K562 (cell line): ENCODE data around the gene SUB1. TPM values are rescaled to one million over a fixed set of nuclear protein-coding genes. Genes with fewer than 3 reads are reported as not detected.
"Not testable (repeated sequence)": the region's sequence is repeated elsewhere in the genome, so short reads cannot be mapped to it uniquely, and the experiment has no call there.

Experiments used
- ATAC-seq: fragments of 200-7000 bp; cut with Tn5 transposase; 3 replicates; pipeline ENCODE4 v1.9.1; 2020; ENCODE audit warnings: moderate library complexity
- BruUV-seq: library from RNA; stranded (reverse); fragments of 400-500 nt; replicated peaks from 2 replicates; lab custom pipeline; 2021; lab: Mats Ljungman, UMichigan
- CTCF ChIA-PET: fragments of 300-600 bp; formaldehyde crosslinking; extraction: SDS; loops from one replicate; lab custom pipeline; 2021; ENCODE audit warnings: low intra/inter-chr PET ratio; lab: Yijun Ruan, JAX
- POLR2A ChIA-PET: fragments of 300-600, 350-650 bp; sonication (Branson Sonifier 250); formaldehyde crosslinking; extraction: SDS; loops from one replicate; lab custom pipeline; 2021; ENCODE audit warnings: antibody characterized with exemption, inconsistent platforms; lab: Yijun Ruan, JAX
- DNase-seq, 4 experiments: peaks; one replicate each; pipeline versions ENCODE4 v3.0.0 to v3.0.0-alpha.2; 2011 to 2018; ENCODE audit warnings: low spot score in 3 of 4, mixed read lengths in 3 of 4; ENCODE audit errors: extremely low read depth in 1 of 4
- FAIRE-seq: peaks from 2 replicates; lab custom pipeline; 2011; peaks lifted over from hg19 to GRCh38; lab: Jason Lieb, UNC
- H2AFZ ChIP-seq: 2 replicates; pipeline ENCODE4 v1.6.0; 2011; ENCODE audit warnings: low read depth, low read length, control low read depth, inconsistent platforms
- H3K27ac ChIP-seq: fragments of 200-600 bp; 3 replicates; pipeline ENCODE4 v1.8.0; 2011; ENCODE audit warnings: low read depth, mild to moderate bottlenecking, control low read depth, inconsistent platforms, low read length, moderate library complexity, mixed read lengths; ENCODE audit errors: extremely low read depth
- H3K27me3 ChIP-seq, 2 experiments: fragments of 300-600 bp in 1 of 2; 2 replicates in 1 of 2; 3 replicates in 1 of 2; pipeline versions ENCODE4 v1.6.0 to v1.8.0; 2011; ENCODE audit warnings: inconsistent platforms in 2 of 2, low read length in 2 of 2, mild to moderate bottlenecking in 1 of 2, mixed read lengths in 1 of 2, moderate library complexity in 1 of 2; ENCODE audit not compliant: control insufficient read depth in 2 of 2, insufficient read depth in 2 of 2
- H3K36me3 ChIP-seq: fragments of 300-600 bp; 3 replicates; pipeline ENCODE4 v1.8.0; 2011; ENCODE audit warnings: mild to moderate bottlenecking, low read length, inconsistent platforms; ENCODE audit not compliant: control insufficient read depth, insufficient read depth
- H3K4me1 ChIP-seq, 2 experiments: fragments of 200-600 bp in 1 of 2; replicated peaks in 1 of 2; 2 replicates in 1 of 2; 3 replicates in 1 of 2; pipeline versions ENCODE4 v1.5.1 to v1.8.0; 2011; ENCODE audit warnings: inconsistent platforms in 2 of 2, low read length in 2 of 2, mild to moderate bottlenecking in 1 of 2, mixed read lengths in 1 of 2, moderate library complexity in 1 of 2; ENCODE audit not compliant: control insufficient read depth in 2 of 2, insufficient read depth in 2 of 2
- H3K4me2 ChIP-seq: 2 replicates; pipeline ENCODE4 v1.6.1; 2011; ENCODE audit warnings: low read length, control low read depth, inconsistent platforms, mixed read lengths; ENCODE audit not compliant: insufficient read depth
- H3K4me3 ChIP-seq: fragments of 200-600 bp; sonication (generic), shearing (Covaris generic); 2 replicates; pipeline ENCODE4 v1.5.1; 2016; ENCODE audit warnings: control low read depth, inconsistent platforms
- H3K79me2 ChIP-seq: fragments of 200-600 bp; 3 replicates; pipeline ENCODE4 v1.8.0; 2011; ENCODE audit warnings: low read length, inconsistent platforms; ENCODE audit not compliant: control insufficient read depth, insufficient read depth
- H3K9ac ChIP-seq, 2 experiments: 2 replicates each; pipeline versions ENCODE4 v1.6.0 to v1.6.1; 2011; ENCODE audit warnings: low read depth in 2 of 2, low read length in 2 of 2, control low read depth in 1 of 2, inconsistent platforms in 1 of 2, mild to moderate bottlenecking in 1 of 2, mixed read lengths in 1 of 2; ENCODE audit not compliant: insufficient read depth in 1 of 2
- H3K9me1 ChIP-seq: one replicate; pipeline ENCODE4 v1.6.0; 2011; ENCODE audit warnings: inconsistent platforms, mild to moderate bottlenecking, low read length, moderate library complexity; ENCODE audit not compliant: control insufficient read depth, insufficient read depth
- H3K9me3 ChIP-seq: replicated peaks from 2 replicates; pipeline ENCODE4 v1.5.1; 2011; ENCODE audit warnings: low read depth, low read length, inconsistent platforms; ENCODE audit not compliant: control insufficient read depth, insufficient read depth
- H4K20me1 ChIP-seq: replicated peaks from 2 replicates; pipeline ENCODE4 v1.6.1; 2011; ENCODE audit warnings: low read length, inconsistent platforms, mixed read lengths; ENCODE audit not compliant: control insufficient read depth, insufficient read depth
- ARID1B ChIP-seq: fragments of 450-650 bp; IDR thresholded peaks from 2 replicates; pipeline ENCODE4 v1.6.1; 2016; ENCODE audit warnings: antibody characterized with exemption, mild to moderate bottlenecking, inconsistent platforms
- CBFA2T2 ChIP-seq: fragments of 450-650 bp; conservative IDR thresholded peaks from 2 replicates; pipeline ENCODE4 v1.6.1; 2017; ENCODE audit warnings: mild to moderate bottlenecking
- NFYB ChIP-seq: IDR thresholded peaks from 2 replicates; pipeline ENCODE4 v1.6.1; 2011; ENCODE audit warnings: mild to moderate bottlenecking, moderate library complexity; ENCODE audit not compliant: insufficient read length; ENCODE audit errors: extremely low read depth
- SRF ChIP-seq, 2 experiments: fragments of 250-450, 450-650 bp in 1 of 2; sonication (Bioruptor Pico) in 1 of 2; sonication (generic) in 1 of 2; formaldehyde crosslinking; IDR thresholded peaks; 2 replicates each; pipeline versions ENCODE4 v1.5.0 to v1.5.1; 2020 to 2022; ENCODE audit warnings: mild to moderate bottlenecking in 1 of 2, missing genetic modification reagents in 1 of 2
- TRIM24 ChIP-seq, 2 experiments: fragments of 450-650 bp; IDR thresholded peaks; 2 replicates each; pipeline ENCODE4 v1.6.1; 2016
- WGBS: fragments of 100-300 bp; shearing (Covaris generic); methylation state at CpG from one replicate; pipeline ENCODE4 v1.1.6; 2016; ENCODE audit warnings: low coverage, mixed read lengths; ENCODE audit not compliant: insufficient coverage; ENCODE audit errors: missing lambda C conversion rate; 5-methylcytosine and 5-hydroxymethylcytosine counted together
- in situ Hi-C: fragments of 300-500 bp; cut with MboI; formaldehyde crosslinking; loops from 4 replicates; pipeline ENCODE4 v1.15.0; 2018; ENCODE audit warnings: inconsistent platforms, mixed read lengths
- intact Hi-C: fragments of 100-400 bp; cut with micrococcal nuclease; formaldehyde crosslinking; loops from 2 replicates; pipeline ENCODE4 v1.14.2; 2022
- polyA plus RNA-seq, 8 experiments: library from polyadenylated mRNA; depleted of rRNA in 4 of 8; stranded (reverse) in 5 of 8; unstranded in 3 of 8; fragments of >200 nt; fragmentation: Nextera tagmentation in 2 of 8; fragmentation: Illumina TruSeq in 1 of 8; extraction: Ambion mirVana in 2 of 8; extraction: Trizol in 1 of 8; gene quantifications; 2 replicates each; pipeline versions ENCODE4 v1.2.1 to v1.2.3, GENCODE V29; 2011 to 2014; ENCODE audit warnings: inconsistent platforms in 1 of 8, missing spikeins in 1 of 8
- total RNA-seq, 7 experiments: library from RNA; depleted of rRNA in 6 of 7; stranded (reverse); fragments of >200 nt in 6 of 7; fragmentation: Illumina TruSeq in 2 of 7; extraction: Trizol in 2 of 7; gene quantifications; 2 replicates each; pipeline versions ENCODE4 v1.2.1 to v1.2.3, GENCODE V29; 2011 to 2021; ENCODE audit warnings: low replicate concordance in 1 of 7
- TF ChIP-seq, protein P1 (sequence below): sonication (generic); formaldehyde crosslinking; IDR thresholded peaks from 2 replicates; pipeline ENCODE4 v1.8.1; 2023; ENCODE audit warnings: missing genetic modification reagents, mild to moderate bottlenecking, borderline replicate concordance

SUB1 gene
- total and polyA plus RNA-seq, 9 of the 15 experiments (the other 6 are each of a cell fraction or from before 2014, with no cell fraction given) = 336 to 1,031 (median 700) TPM

DNA sequence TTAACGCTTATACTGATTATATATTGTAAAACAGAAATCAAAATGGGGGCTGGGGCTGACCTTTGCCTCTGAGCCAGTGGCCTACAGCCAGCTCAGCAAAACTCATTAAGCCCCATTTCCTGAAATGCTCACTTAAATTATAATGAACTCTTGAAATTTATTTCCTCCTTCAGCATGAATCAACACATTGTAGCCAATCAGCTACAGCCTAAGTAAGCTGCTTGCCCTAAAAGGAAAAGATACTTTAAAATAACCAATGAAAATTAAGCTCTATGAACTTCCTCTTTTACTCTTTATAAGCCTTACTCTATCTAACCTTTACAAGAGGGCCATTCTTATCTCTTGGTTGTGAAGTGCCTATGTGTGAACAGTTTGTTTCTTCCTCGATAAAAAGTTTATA, 33.5 kb upstream of the SUB1 start (continued):
- TF ChIP-seq, protein P1, sequence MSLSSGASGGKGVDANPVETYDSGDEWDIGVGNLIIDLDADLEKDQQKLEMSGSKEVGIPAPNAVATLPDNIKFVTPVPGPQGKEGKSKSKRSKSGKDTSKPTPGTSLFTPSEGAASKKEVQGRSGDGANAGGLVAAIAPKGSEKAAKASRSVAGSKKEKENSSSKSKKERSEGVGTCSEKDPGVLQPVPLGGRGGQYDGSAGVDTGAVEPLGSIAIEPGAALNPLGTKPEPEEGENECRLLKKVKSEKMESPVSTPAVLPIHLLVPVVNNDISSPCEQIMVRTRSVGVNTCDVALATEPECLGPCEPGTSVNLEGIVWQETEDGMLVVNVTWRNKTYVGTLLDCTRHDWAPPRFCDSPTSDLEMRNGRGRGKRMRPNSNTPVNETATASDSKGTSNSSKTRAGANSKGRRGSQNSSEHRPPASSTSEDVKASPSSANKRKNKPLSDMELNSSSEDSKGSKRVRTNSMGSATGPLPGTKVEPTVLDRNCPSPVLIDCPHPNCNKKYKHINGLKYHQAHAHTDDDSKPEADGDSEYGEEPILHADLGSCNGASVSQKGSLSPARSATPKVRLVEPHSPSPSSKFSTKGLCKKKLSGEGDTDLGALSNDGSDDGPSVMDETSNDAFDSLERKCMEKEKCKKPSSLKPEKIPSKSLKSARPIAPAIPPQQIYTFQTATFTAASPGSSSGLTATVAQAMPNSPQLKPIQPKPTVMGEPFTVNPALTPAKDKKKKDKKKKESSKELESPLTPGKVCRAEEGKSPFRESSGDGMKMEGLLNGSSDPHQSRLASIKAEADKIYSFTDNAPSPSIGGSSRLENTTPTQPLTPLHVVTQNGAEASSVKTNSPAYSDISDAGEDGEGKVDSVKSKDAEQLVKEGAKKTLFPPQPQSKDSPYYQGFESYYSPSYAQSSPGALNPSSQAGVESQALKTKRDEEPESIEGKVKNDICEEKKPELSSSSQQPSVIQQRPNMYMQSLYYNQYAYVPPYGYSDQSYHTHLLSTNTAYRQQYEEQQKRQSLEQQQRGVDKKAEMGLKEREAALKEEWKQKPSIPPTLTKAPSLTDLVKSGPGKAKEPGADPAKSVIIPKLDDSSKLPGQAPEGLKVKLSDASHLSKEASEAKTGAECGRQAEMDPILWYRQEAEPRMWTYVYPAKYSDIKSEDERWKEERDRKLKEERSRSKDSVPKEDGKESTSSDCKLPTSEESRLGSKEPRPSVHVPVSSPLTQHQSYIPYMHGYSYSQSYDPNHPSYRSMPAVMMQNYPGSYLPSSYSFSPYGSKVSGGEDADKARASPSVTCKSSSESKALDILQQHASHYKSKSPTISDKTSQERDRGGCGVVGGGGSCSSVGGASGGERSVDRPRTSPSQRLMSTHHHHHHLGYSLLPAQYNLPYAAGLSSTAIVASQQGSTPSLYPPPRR (CRISPR knock-in tag) = no peak
- TF ChIP-seq CBFA2T2 (0 out of 2 replicates have a peak, but pooled peaks have one; percentile 15), ARID1B (peak; percentile 38), TRIM24 (IDR thresholded peaks at IDR 0.05) (peak; percentile 32 to 35; a peak in 1 of 4 replicates), SRF (CRISPR knock-in tag; IDR thresholded peaks at IDR 0.05) (peak; percentile 8 to 94; a peak in 2 of 4 replicates)

DNA sequence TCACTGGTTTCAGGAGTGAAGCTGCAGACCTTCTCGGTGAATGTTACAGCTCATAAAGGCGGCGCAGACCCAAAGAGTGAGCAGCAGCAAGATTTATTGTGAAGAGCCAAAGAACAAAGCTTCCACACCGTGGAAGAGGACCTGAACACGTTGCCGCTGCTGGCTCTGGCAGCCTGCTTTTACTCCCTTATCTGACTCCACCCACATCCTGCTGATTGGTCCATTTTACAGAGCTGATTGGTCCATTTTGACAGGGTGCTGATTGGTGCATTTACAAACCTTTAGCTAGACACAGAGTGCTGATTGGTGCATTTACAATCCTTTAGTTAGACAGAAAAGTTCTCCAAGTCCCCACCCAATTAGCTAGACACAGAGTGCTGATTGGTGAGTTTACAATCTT, 32.9 kb upstream of the SUB1 start:
- BruUV-seq, H3K36me3 ChIP-seq, ATAC-seq, POLR2A ChIA-PET, H3K4me1 ChIP-seq, H3K4me3 ChIP-seq, intact Hi-C loops, DNase-seq, H3K79me2 ChIP-seq, in situ Hi-C loops, H3K4me2 ChIP-seq, H3K27me3 ChIP-seq, H2AFZ ChIP-seq, H3K9ac ChIP-seq, H3K27ac ChIP-seq, FAIRE-seq, H3K9me1 ChIP-seq, H3K9me3 ChIP-seq, H4K20me1 ChIP-seq, CTCF ChIA-PET: not testable (repeated sequence)
- TF ChIP-seq NFYB = peak; percentile 51
- 38% methylated on average over 6 of the region's 6 CpGs for WGBS
